GM23338 (cell line): ENCODE results near the gene OR4D2. TPM values are rescaled to one million over a fixed set of nuclear protein-coding genes. Genes with fewer than 3 reads are reported as not detected.

Experiments used
- ATAC-seq: fragments of 200-7000 bp; cut with Tn5 transposase; 3 replicates; pipeline ENCODE4 v1.9.1; 2020
- DNase-seq: peaks from one replicate; pipeline ENCODE4 v3.0.0-alpha.2; 2015; ENCODE audit warnings: low spot score
- H2AFZ ChIP-seq: fragments of 200-600 bp; sonication (generic); 2 replicates; pipeline ENCODE4 v1.8.0; 2016; ENCODE audit warnings: antibody characterized with exemption, mild to moderate bottlenecking, moderate library complexity
- H3F3A ChIP-seq: fragments of 200-600 bp; sonication (generic); replicated peaks from 2 replicates; pipeline ENCODE4 v1.8.0; 2017; ENCODE audit warnings: antibody characterized with exemption, mixed run types, low read depth
- H3K27ac ChIP-seq: fragments of 200-600 bp; sonication (generic); 2 replicates; pipeline ENCODE4 v1.6.1; 2016; ENCODE audit warnings: low read depth
- H3K27me3 ChIP-seq: fragments of 200-600 bp; sonication (generic); 2 replicates; pipeline ENCODE4 v1.8.0; 2016; ENCODE audit warnings: mild to moderate bottlenecking, mixed run types, moderate library complexity; ENCODE audit not compliant: insufficient read depth
- H3K36me3 ChIP-seq: fragments of 200-600 bp; sonication (generic); 2 replicates; pipeline ENCODE4 v1.8.0; 2016; ENCODE audit warnings: mild to moderate bottlenecking; ENCODE audit not compliant: insufficient read depth
- H3K4me1 ChIP-seq: fragments of 200-600 bp; sonication (generic); 2 replicates; pipeline ENCODE4 v1.8.0; 2016; ENCODE audit warnings: mild to moderate bottlenecking, moderate library complexity; ENCODE audit not compliant: insufficient read depth
- H3K4me2 ChIP-seq: fragments of 200-600 bp; sonication (generic); 2 replicates; pipeline ENCODE4 v1.7.1; 2017; ENCODE audit warnings: mixed run types
- H3K4me3 ChIP-seq: fragments of 200-600 bp; sonication (generic); 2 replicates; pipeline ENCODE4 v1.6.1; 2016; ENCODE audit warnings: mixed run types
- H3K79me2 ChIP-seq: fragments of 200-600 bp; sonication (generic); replicated peaks from 2 replicates; pipeline ENCODE4 v1.8.0; 2017; ENCODE audit warnings: mild to moderate bottlenecking; ENCODE audit not compliant: insufficient read depth
- H3K9me2 ChIP-seq: fragments of 200-600 bp; sonication (generic); 2 replicates; pipeline ENCODE4 v1.8.0; 2017; ENCODE audit not compliant: insufficient read depth
- H4K20me1 ChIP-seq: fragments of 200-600 bp; sonication (generic); replicated peaks from 2 replicates; pipeline ENCODE4 v1.8.0; 2017; ENCODE audit warnings: mild to moderate bottlenecking; ENCODE audit not compliant: insufficient read depth
- H3K27ac Mint-ChIP-seq: 2 replicates; pipeline ENCODE4 v1.8.0; 2020; ENCODE audit warnings: inconsistent platforms, mild to moderate bottlenecking, moderate library complexity, mixed read lengths
- H3K27me3 Mint-ChIP-seq: 3 replicates; pipeline ENCODE4 v1.8.0; 2022; ENCODE audit warnings: low read depth, mild to moderate bottlenecking, moderate library complexity, mixed read lengths, inconsistent platforms; ENCODE audit not compliant: insufficient read depth, poor library complexity
- H3K36me3 Mint-ChIP-seq: 3 replicates; pipeline ENCODE4 v1.8.0; 2021; ENCODE audit warnings: low read depth, mild to moderate bottlenecking, inconsistent platforms, moderate library complexity, mixed read lengths
- H3K4me1 Mint-ChIP-seq: 3 replicates; pipeline ENCODE4 v1.8.0; 2020; ENCODE audit warnings: mild to moderate bottlenecking, inconsistent platforms, mixed read lengths
- H3K4me3 Mint-ChIP-seq: 3 replicates; pipeline ENCODE4 v1.8.0; 2021; ENCODE audit warnings: moderate library complexity, mild to moderate bottlenecking, inconsistent platforms, mixed read lengths
- H3K9me3 Mint-ChIP-seq: 3 replicates; pipeline ENCODE4 v1.8.0; 2020; ENCODE audit warnings: moderate library complexity, mild to moderate bottlenecking, inconsistent platforms, mixed read lengths
- CREB1 ChIP-seq: fragments of 250-450 bp; sonication (Bioruptor Pico); IDR thresholded peaks from 2 replicates; pipeline ENCODE4 v1.5.0; 2020; ENCODE audit warnings: low read depth, mild to moderate bottlenecking, moderate library complexity
- EZH2 ChIP-seq: fragments of 200-600 bp; sonication (generic); IDR thresholded peaks from one replicate; pipeline ENCODE4 v1.8.0; 2017; ENCODE audit warnings: antibody characterized with exemption, mild to moderate bottlenecking, low read depth; ENCODE audit not compliant: unreplicated experiment
- EZH2phosphoT487 ChIP-seq: fragments of 200-600 bp; sonication (generic); IDR thresholded peaks from one replicate; pipeline ENCODE4 v1.8.1; 2018; ENCODE audit warnings: antibody characterized with exemption; ENCODE audit not compliant: unreplicated experiment
- JUNB ChIP-seq: IDR thresholded peaks from one replicate; pipeline ENCODE4 v1.6.1; 2016; ENCODE audit warnings: antibody characterized with exemption; ENCODE audit not compliant: unreplicated experiment
- NANOG ChIP-seq: IDR thresholded peaks from 2 replicates; pipeline ENCODE4 v1.6.1; 2016; ENCODE audit warnings: antibody characterized with exemption, borderline replicate concordance
- POLR2AphosphoS5 ChIP-seq: IDR thresholded peaks from 2 replicates; pipeline ENCODE4 v1.6.1; 2016; ENCODE audit warnings: antibody characterized with exemption, low read depth
- STAT1 ChIP-seq: IDR thresholded peaks from one replicate; pipeline ENCODE4 v1.6.1; 2016; ENCODE audit warnings: antibody characterized with exemption; ENCODE audit not compliant: unreplicated experiment
- ZNF114 ChIP-seq: fragments of 250-450 bp; sonication (Bioruptor Pico); IDR thresholded peaks from 2 replicates; pipeline ENCODE4 v1.5.0; 2020; ENCODE audit warnings: mild to moderate bottlenecking, moderate library complexity
- ZNF331 ChIP-seq: fragments of 250-450 bp; sonication (Bioruptor Pico); IDR thresholded peaks from 2 replicates; pipeline ENCODE4 v1.5.0; 2020; ENCODE audit warnings: low read depth, mild to moderate bottlenecking, moderate library complexity
- polyA plus RNA-seq: library from polyadenylated mRNA; unstranded; fragments of >200 nt; fragmentation: Nextera tagmentation; extraction: Ambion mirVana; gene quantifications from 2 replicates; pipeline ENCODE4 v1.2.1, GENCODE V29; 2016
- total RNA-seq: library from RNA; depleted of rRNA; stranded (reverse); fragments of >200 nt; shearing (Covaris generic); gene quantifications from 2 replicates; pipeline ENCODE4 v1.2.3, GENCODE V29; 2014
- TF ChIP-seq, protein P1 (sequence below): fragments of 250-450 bp; sonication (Bioruptor Pico); IDR thresholded peaks from 2 replicates; pipeline ENCODE4 v1.5.0; 2020; ENCODE audit warnings: mild to moderate bottlenecking, moderate library complexity
- TF ChIP-seq, protein P2 (sequence below): IDR thresholded peaks from one replicate; pipeline ENCODE4 v1.6.1; 2018; ENCODE audit warnings: antibody characterized with exemption; ENCODE audit not compliant: unreplicated experiment
- TF ChIP-seq, protein P3 (sequence below): IDR thresholded peaks from 2 replicates; pipeline ENCODE4 v1.6.1; 2016; ENCODE audit warnings: antibody characterized with exemption
- TF ChIP-seq, protein P4 (sequence below), 2 experiments: fragments of 200-600 bp in 1 of 2; sonication (generic) in 1 of 2; conservative IDR thresholded peaks; 2 replicates each; pipeline versions ENCODE4 v1.5.1 to v1.6.1; 2016 to 2017; ENCODE audit warnings: antibody characterized with exemption in 2 of 2, low read depth in 2 of 2, mild to moderate bottlenecking in 2 of 2, moderate library complexity in 1 of 2

Gene OR4D2
- total and polyA plus RNA-seq, 2 experiments from 2014 or later: not detected

DNA sequence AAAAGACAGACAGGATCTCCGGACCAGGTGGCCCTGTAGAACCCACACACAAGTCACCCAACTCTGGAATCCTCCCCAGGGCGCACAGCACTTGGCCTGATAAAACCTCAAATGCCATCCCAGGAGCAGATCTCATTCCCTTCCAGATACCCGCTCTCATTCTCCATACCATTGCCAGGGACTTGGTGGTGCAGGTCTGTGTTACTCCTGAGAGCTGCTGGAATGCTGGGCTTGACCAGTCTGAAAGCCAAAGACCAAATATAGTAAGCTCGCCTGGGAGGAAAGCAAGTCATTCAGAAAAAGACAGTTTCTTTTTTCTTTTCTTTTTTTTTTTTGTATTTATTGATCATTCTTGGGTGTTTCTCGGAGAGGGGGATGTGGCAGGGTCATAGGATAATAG, 41.6 kb downstream of the OR4D2 start:
- no peak for TF ChIP-seq EZH2phosphoT487
- TF ChIP-seq ZNF114 (CRISPR knock-in tag): no peak
- TF ChIP-seq CREB1 (CRISPR knock-in tag): no peak
- TF ChIP-seq, protein P1, sequence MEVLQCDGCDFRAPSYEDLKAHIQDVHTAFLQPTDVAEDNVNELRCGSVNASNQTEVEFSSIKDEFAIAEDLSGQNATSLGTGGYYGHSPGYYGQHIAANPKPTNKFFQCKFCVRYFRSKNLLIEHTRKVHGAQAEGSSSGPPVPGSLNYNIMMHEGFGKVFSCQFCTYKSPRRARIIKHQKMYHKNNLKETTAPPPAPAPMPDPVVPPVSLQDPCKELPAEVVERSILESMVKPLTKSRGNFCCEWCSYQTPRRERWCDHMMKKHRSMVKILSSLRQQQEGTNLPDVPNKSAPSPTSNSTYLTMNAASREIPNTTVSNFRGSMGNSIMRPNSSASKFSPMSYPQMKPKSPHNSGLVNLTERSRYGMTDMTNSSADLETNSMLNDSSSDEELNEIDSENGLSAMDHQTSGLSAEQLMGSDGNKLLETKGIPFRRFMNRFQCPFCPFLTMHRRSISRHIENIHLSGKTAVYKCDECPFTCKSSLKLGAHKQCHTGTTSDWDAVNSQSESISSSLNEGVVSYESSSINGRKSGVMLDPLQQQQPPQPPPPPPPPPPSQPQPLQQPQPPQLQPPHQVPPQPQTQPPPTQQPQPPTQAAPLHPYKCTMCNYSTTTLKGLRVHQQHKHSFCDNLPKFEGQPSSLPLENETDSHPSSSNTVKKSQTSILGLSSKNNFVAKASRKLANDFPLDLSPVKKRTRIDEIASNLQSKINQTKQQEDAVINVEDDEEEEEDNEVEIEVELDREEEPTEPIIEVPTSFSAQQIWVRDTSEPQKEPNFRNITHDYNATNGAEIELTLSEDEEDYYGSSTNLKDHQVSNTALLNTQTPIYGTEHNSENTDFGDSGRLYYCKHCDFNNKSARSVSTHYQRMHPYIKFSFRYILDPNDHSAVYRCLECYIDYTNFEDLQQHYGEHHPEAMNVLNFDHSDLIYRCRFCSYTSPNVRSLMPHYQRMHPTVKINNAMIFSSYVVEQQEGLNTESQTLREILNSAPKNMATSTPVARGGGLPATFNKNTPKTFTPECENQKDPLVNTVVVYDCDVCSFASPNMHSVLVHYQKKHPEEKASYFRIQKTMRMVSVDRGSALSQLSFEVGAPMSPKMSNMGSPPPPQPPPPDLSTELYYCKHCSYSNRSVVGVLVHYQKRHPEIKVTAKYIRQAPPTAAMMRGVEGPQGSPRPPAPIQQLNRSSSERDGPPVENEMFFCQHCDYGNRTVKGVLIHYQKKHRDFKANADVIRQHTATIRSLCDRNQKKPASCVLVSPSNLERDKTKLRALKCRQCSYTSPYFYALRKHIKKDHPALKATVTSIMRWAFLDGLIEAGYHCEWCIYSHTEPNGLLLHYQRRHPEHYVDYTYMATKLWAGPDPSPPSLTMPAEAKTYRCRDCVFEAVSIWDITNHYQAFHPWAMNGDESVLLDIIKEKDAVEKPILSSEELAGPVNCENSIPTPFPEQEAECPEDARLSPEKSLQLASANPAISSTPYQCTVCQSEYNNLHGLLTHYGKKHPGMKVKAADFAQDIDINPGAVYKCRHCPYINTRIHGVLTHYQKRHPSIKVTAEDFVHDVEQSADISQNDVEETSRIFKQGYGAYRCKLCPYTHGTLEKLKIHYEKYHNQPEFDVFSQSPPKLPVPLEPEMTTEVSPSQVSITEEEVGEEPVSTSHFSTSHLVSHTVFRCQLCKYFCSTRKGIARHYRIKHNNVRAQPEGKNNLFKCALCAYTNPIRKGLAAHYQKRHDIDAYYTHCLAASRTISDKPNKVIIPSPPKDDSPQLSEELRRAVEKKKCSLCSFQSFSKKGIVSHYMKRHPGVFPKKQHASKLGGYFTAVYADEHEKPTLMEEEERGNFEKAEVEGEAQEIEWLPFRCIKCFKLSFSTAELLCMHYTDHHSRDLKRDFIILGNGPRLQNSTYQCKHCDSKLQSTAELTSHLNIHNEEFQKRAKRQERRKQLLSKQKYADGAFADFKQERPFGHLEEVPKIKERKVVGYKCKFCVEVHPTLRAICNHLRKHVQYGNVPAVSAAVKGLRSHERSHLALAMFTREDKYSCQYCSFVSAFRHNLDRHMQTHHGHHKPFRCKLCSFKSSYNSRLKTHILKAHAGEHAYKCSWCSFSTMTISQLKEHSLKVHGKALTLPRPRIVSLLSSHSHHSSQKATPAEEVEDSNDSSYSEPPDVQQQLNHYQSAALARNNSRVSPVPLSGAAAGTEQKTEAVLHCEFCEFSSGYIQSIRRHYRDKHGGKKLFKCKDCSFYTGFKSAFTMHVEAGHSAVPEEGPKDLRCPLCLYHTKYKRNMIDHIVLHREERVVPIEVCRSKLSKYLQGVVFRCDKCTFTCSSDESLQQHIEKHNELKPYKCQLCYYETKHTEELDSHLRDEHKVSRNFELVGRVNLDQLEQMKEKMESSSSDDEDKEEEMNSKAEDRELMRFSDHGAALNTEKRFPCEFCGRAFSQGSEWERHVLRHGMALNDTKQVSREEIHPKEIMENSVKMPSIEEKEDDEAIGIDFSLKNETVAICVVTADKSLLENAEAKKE (CRISPR knock-in tag): no peak
- no peak for TF ChIP-seq STAT1
- TF ChIP-seq EZH2: no peak
- no peak for TF ChIP-seq ZNF331
- no peak for TF ChIP-seq NANOG
- TF ChIP-seq, protein P2, sequence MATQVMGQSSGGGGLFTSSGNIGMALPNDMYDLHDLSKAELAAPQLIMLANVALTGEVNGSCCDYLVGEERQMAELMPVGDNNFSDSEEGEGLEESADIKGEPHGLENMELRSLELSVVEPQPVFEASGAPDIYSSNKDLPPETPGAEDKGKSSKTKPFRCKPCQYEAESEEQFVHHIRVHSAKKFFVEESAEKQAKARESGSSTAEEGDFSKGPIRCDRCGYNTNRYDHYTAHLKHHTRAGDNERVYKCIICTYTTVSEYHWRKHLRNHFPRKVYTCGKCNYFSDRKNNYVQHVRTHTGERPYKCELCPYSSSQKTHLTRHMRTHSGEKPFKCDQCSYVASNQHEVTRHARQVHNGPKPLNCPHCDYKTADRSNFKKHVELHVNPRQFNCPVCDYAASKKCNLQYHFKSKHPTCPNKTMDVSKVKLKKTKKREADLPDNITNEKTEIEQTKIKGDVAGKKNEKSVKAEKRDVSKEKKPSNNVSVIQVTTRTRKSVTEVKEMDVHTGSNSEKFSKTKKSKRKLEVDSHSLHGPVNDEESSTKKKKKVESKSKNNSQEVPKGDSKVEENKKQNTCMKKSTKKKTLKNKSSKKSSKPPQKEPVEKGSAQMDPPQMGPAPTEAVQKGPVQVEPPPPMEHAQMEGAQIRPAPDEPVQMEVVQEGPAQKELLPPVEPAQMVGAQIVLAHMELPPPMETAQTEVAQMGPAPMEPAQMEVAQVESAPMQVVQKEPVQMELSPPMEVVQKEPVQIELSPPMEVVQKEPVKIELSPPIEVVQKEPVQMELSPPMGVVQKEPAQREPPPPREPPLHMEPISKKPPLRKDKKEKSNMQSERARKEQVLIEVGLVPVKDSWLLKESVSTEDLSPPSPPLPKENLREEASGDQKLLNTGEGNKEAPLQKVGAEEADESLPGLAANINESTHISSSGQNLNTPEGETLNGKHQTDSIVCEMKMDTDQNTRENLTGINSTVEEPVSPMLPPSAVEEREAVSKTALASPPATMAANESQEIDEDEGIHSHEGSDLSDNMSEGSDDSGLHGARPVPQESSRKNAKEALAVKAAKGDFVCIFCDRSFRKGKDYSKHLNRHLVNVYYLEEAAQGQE: no peak
- no peak for TF ChIP-seq JUNB
- no peak for TF ChIP-seq POLR2AphosphoS5
- TF ChIP-seq, protein P3, sequence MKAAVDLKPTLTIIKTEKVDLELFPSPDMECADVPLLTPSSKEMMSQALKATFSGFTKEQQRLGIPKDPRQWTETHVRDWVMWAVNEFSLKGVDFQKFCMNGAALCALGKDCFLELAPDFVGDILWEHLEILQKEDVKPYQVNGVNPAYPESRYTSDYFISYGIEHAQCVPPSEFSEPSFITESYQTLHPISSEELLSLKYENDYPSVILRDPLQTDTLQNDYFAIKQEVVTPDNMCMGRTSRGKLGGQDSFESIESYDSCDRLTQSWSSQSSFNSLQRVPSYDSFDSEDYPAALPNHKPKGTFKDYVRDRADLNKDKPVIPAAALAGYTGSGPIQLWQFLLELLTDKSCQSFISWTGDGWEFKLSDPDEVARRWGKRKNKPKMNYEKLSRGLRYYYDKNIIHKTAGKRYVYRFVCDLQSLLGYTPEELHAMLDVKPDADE: no peak
- TF ChIP-seq, protein P4, sequence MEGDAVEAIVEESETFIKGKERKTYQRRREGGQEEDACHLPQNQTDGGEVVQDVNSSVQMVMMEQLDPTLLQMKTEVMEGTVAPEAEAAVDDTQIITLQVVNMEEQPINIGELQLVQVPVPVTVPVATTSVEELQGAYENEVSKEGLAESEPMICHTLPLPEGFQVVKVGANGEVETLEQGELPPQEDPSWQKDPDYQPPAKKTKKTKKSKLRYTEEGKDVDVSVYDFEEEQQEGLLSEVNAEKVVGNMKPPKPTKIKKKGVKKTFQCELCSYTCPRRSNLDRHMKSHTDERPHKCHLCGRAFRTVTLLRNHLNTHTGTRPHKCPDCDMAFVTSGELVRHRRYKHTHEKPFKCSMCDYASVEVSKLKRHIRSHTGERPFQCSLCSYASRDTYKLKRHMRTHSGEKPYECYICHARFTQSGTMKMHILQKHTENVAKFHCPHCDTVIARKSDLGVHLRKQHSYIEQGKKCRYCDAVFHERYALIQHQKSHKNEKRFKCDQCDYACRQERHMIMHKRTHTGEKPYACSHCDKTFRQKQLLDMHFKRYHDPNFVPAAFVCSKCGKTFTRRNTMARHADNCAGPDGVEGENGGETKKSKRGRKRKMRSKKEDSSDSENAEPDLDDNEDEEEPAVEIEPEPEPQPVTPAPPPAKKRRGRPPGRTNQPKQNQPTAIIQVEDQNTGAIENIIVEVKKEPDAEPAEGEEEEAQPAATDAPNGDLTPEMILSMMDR (conservative IDR thresholded peaks at IDR 0.05; ENCODE audit: low read depth in 2 of 2): no peak
- no peaks in the 10 kb centered on the region for H3K79me2 ChIP-seq
- no peak overlapping the region for H2AFZ ChIP-seq
- no peak for DNase-seq
- Mint-ChIP-seq H3K27ac (no peak overlapping the region), H3K4me1 (no peaks in the 10 kb centered on the region), H3K9me3 (no peaks in the 10 kb centered on the region), H3K27me3 (peaks cover 2% of the 10 kb centered on the region), H3K36me3 (peaks cover 19% of the 10 kb centered on the region), H3K4me3 (no peak overlapping the region)
- H3K4me3 ChIP-seq: no peak overlapping the region
- no peaks in the 10 kb centered on the region for H3K4me1 ChIP-seq
- ATAC-seq: no peak
- H3K36me3 ChIP-seq: no peaks in the 10 kb centered on the region
- no peaks in the 10 kb centered on the region for H3K9me2 ChIP-seq
- H3K27me3 ChIP-seq: no peaks in the 10 kb centered on the region
- H3F3A ChIP-seq: no peaks in the 10 kb centered on the region
- no peak overlapping the region for H3K27ac ChIP-seq
- H4K20me1 ChIP-seq: no peaks in the 10 kb centered on the region; the same call in 1 of the 2 replicates
- H3K4me2 ChIP-seq: no peak overlapping the region
